IPS-15b (cell line): ENCODE data around the gene HTRA3.

Experiments used
- H3K27me3 ChIP-seq: one replicate; pipeline ENCODE4 v1.6.1; 2013; ENCODE audit warnings: low read length; ENCODE audit not compliant: control insufficient read depth, insufficient read depth
- H3K36me3 ChIP-seq: one replicate; pipeline ENCODE4 v1.6.1; 2013; ENCODE audit warnings: low read length; ENCODE audit not compliant: control insufficient read depth, insufficient read depth
- H3K4me1 ChIP-seq: one replicate; pipeline ENCODE4 v1.6.1; 2013; ENCODE audit warnings: mild to moderate bottlenecking, low read length; ENCODE audit not compliant: control insufficient read depth, insufficient read depth
- H3K4me3 ChIP-seq: one replicate; pipeline ENCODE4 v1.5.1; 2013; ENCODE audit warnings: low read depth, low read length
- H3K9ac ChIP-seq: one replicate; pipeline ENCODE4 v1.6.1; 2013; ENCODE audit warnings: low read depth, mild to moderate bottlenecking, low read length
- H3K9me3 ChIP-seq: one replicate; pipeline ENCODE4 v1.6.1; 2013; ENCODE audit warnings: mild to moderate bottlenecking, low read length; ENCODE audit not compliant: control insufficient read depth, insufficient read depth

The HTRA3 gene

GRCh38 chr4:8244001-8244757 lies 25.4 kb upstream of the HTRA3 start:
- H3K9me3 ChIP-seq: no peaks in the 10 kb centered on the region
- peaks cover 4% of the 10 kb centered on the region for H3K36me3 ChIP-seq
- no peaks in the 10 kb centered on the region for H3K4me1 ChIP-seq
- no peaks in the 10 kb centered on the region for H3K27me3 ChIP-seq
- H3K4me3 ChIP-seq: no peak overlapping the region
- H3K9ac ChIP-seq: no peak overlapping the region

- H3K27me3 ChIP-seq: no peaks in the 10 kb centered on the region
- no peak overlapping the region for H3K4me3 ChIP-seq
- H3K4me1 ChIP-seq: no peaks in the 10 kb centered on the region
- H3K36me3 ChIP-seq: no peaks in the 10 kb centered on the region
- H3K9me3 ChIP-seq: no peaks in the 10 kb centered on the region
- no peak overlapping the region for H3K9ac ChIP-seq
These were observed 24.6 kb upstream of the HTRA3 start for GRCh38 chr4:8244931-8245460.

- H3K27me3 ChIP-seq: no peaks in the 10 kb centered on the region
- H3K36me3 ChIP-seq: no peaks in the 10 kb centered on the region
- no peaks in the 10 kb centered on the region for H3K4me1 ChIP-seq
These were observed 23.4 kb upstream of the HTRA3 start for GRCh38 chr4:8245884-8246833.

GRCh38 chr4:8247047-8247930 lies 22.3 kb upstream of the HTRA3 start:
- Histone ChIP-seq H3K9ac (no peak overlapping the region), H3K36me3 (no peaks in the 10 kb centered on the region), H3K4me3 (no peak overlapping the region), H3K27me3 (no peaks in the 10 kb centered on the region), H3K9me3 (no peaks in the 10 kb centered on the region), H3K4me1 (no peaks in the 10 kb centered on the region)

More at GRCh38 chr4:8245884-8246833, 23.4 kb upstream of the HTRA3 start:
- no peaks in the 10 kb centered on the region for H3K9me3 ChIP-seq
- no peak overlapping the region for H3K9ac ChIP-seq
- no peak overlapping the region for H3K4me3 ChIP-seq

GRCh38 chr4:8248091-8248490 lies 21.5 kb upstream of the HTRA3 start:
- Histone ChIP-seq H3K9me3 (no peaks in the 10 kb centered on the region), H3K4me1 (no peaks in the 10 kb centered on the region), H3K36me3 (no peaks in the 10 kb centered on the region), H3K9ac (no peak overlapping the region), H3K27me3 (no peaks in the 10 kb centered on the region), H3K4me3 (no peak overlapping the region)

GRCh38 chr4:8250227-8250626 lies 19.3 kb upstream of the HTRA3 start:
- Histone ChIP-seq H3K9ac (no peak overlapping the region), H3K4me3 (no peak overlapping the region), H3K36me3 (no peaks in the 10 kb centered on the region), H3K9me3 (no peaks in the 10 kb centered on the region), H3K4me1 (no peaks in the 10 kb centered on the region), H3K27me3 (no peaks in the 10 kb centered on the region)

- H3K4me3 ChIP-seq: no peak overlapping the region
These were observed 18.9 kb upstream of the HTRA3 start for GRCh38 chr4:8250637-8251036.

GRCh38 chr4:8251110-8251883 lies 18.3 kb upstream of the HTRA3 start:
- H3K9me3 ChIP-seq: no peaks in the 10 kb centered on the region
- H3K4me1 ChIP-seq: no peaks in the 10 kb centered on the region
- H3K27me3 ChIP-seq: no peaks in the 10 kb centered on the region
- H3K36me3 ChIP-seq: no peaks in the 10 kb centered on the region
- no peak overlapping the region for H3K4me3 ChIP-seq
- no peak overlapping the region for H3K9ac ChIP-seq

More at GRCh38 chr4:8250637-8251036, 18.9 kb upstream of the HTRA3 start:
- Histone ChIP-seq H3K4me1 (no peaks in the 10 kb centered on the region), H3K36me3 (no peaks in the 10 kb centered on the region), H3K9ac (no peak overlapping the region), H3K27me3 (no peaks in the 10 kb centered on the region), H3K9me3 (no peaks in the 10 kb centered on the region)

- H3K9ac ChIP-seq: no peak overlapping the region
- H3K27me3 ChIP-seq: no peaks in the 10 kb centered on the region
- H3K4me1 ChIP-seq: no peaks in the 10 kb centered on the region
- H3K9me3 ChIP-seq: no peaks in the 10 kb centered on the region
- no peaks in the 10 kb centered on the region for H3K36me3 ChIP-seq
- no peak overlapping the region for H3K4me3 ChIP-seq
These were observed 17.0 kb upstream of the HTRA3 start for GRCh38 chr4:8252301-8253173.

GRCh38 chr4:8254076-8254475 lies 15.5 kb upstream of the HTRA3 start:
- H3K9me3 ChIP-seq: no peaks in the 10 kb centered on the region
- H3K4me3 ChIP-seq: no peak overlapping the region
- no peaks in the 10 kb centered on the region for H3K4me1 ChIP-seq
- H3K36me3 ChIP-seq: no peaks in the 10 kb centered on the region
- H3K9ac ChIP-seq: no peak overlapping the region
- no peaks in the 10 kb centered on the region for H3K27me3 ChIP-seq
